ENCODE data around the gene OR52I1.
A peak's percentile ranks its signal among the peaks of the same experiment; 100 is the strongest.

OR52I1 gene

DNA sequence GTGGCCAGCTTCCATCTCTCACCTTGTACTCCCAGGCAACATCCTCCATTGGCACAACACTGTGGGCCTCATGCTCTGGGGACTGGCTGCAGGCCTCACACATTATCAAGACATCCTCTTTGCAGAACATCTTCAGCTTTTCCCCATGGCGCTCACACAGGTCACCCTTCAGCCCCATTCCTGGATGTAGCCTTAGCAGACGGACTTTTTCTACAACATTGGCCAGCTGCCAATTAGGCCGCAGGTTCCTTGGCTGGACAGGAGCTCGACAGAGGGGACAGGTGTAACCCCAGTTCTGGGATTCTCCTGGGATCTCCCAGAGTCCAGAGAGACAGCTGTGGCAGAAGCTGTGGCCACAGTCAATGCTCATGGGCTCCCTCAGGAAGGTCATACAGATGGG is 11.2 kb downstream of the OR52I1 start:
- Mint-ChIP-seq H3K4me3 (no peak overlapping the region), H3K4me1 (peaks cover 29% of the 10 kb centered on the region), H3K27me3 (no peaks in the 10 kb centered on the region), H3K27ac (no peak overlapping the region), H3K9me3 (peaks cover 7 to 9% of the 10 kb centered on the region in 2 donors)
- DNase-seq (no peak), ATAC-seq (no peak)

DNA sequence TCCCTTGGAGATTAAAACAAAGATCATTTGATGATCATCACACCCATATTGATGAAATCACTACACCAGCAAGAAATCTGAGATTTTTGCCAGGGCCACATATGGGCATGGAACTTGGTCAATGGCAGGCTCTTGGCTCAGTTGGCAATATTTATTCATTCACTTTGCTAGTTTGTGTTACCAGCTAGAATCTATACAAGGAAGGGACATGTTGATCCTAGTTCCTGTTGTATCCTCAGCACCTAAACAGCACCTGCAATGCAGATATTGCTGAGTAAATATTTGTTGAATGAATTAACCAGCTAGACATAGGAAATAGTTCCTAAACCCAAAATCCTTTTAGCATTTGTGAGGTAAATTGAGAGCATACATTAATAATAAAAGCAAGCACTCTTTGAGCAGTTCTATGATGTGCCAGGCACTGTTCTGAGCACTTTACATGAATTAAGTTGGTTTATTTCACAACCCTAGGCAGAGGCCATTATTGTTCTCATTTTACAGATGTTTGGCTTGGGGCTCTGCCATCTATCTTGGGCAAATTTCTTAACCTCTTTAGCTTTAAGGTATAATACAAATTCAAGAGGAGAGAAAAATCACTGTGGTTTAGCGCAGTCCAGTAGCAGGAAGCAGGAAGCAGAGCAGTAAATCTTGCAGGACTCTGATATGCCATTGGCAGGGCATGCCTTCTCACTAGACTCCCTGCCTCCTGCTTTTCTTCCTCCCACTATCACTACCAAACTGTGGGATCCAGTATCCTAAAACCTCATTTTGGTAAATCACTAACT is 12.6 kb downstream of the OR52I1 start:
- no peak for ATAC-seq
- no peak overlapping the region for H3K27ac Mint-ChIP-seq
- no peaks in the 10 kb centered on the region for H3K27me3 Mint-ChIP-seq
- DNase-seq: no peak
- H3K4me3 Mint-ChIP-seq: peak overlapping the region; percentile 90 to 95
- H3K9me3 Mint-ChIP-seq: peaks cover 7 to 9% of the 10 kb centered on the region in 2 donors
- H3K4me1 Mint-ChIP-seq: peaks cover 36% of the 10 kb centered on the region

DNA sequence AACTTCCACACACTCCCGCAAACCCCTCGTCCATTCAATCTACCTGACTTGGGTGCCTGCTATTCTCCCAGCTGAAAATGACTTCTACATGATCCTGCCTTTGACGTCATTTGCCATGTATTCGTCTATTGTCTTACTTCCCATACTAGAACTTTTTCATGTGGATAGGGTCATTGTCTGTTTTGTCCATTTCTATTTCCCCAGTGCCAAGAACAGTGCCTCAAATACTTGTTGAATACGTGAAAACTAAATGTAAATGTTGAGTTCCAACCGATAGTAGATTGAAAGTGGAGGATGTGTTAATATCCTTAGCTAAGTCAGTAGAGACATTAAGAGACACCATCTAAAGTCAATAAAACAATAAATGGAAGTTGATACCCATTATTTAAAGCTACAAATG is 13.3 kb downstream of the OR52I1 start:
- Mint-ChIP-seq H3K4me1 (peaks cover 36% of the 10 kb centered on the region), H3K27me3 (no peaks in the 10 kb centered on the region), H3K4me3 (peak overlapping the region; percentile 90 to 95), H3K9me3 (peaks cover 7 to 9% of the 10 kb centered on the region in 2 donors), H3K27ac (peak overlapping the region; percentile 92 to 98)
- DNase-seq (no peak), ATAC-seq (no peak)

DNA sequence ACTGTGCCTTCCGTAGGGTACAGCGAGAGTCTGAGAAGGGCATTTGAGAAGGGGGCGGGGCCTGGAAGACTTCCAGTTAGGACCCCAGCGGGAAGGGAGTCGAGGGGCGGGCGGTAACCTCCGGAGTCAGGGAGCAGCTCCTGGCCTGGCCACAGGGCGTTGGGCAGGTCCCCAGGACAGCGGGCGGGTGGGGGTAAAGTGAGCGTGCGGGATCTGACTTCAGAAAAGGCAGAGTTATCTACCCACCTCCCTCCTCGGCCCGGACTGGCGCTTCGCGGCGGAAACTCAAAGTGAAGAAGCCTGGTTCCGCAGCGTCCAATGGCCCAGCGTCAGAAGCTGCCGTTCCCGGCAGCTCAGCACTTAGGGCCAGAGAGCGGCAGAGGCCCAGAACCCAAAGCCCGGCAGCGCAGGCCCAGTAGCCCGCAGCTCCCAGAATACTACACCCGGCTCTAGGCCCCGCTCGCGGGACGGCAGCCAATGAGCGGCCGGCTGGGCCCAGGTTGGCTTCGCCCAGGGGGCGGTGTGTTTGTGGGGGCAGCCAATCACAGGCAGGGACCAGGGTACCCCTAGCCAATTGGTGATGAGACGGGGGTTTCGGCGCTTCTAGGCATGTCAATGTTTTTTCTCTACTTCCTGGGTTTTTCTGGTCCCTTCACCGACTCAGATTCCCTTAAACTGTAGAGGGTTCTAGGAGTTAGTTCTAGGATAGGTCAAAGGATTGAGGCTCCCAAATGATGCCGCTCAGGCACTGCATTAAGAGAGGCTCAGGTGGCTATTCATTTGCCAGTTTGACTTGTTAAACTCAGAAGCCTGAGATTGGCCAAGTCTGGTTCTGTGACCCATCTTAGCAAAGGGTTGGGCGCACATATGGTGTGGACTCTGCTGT is 14.2 kb downstream of the OR52I1 start, which contains the start of gene TRIM68:
Gene TRIM68 (minus strand): TSS at position 451 of the 886 bp plus-strand sequence. CDS start 2,727 bp downstream, outside the sequence.
- H3K27me3 Mint-ChIP-seq: no peaks in the 10 kb centered on the region
- H3K4me3 Mint-ChIP-seq: peak within 1 kb of the TSS; percentile 90 to 95
- H3K9me3 Mint-ChIP-seq: peaks cover 7 to 9% of the 10 kb centered on the region in 2 donors
- ATAC-seq (peak; percentile 100), DNase-seq (peak; percentile 93 to 96)
- H3K27ac Mint-ChIP-seq: peak within 1 kb of the TSS; percentile 93 to 98
- H3K4me1 Mint-ChIP-seq: peaks cover 36% of the 10 kb centered on the region

DNA sequence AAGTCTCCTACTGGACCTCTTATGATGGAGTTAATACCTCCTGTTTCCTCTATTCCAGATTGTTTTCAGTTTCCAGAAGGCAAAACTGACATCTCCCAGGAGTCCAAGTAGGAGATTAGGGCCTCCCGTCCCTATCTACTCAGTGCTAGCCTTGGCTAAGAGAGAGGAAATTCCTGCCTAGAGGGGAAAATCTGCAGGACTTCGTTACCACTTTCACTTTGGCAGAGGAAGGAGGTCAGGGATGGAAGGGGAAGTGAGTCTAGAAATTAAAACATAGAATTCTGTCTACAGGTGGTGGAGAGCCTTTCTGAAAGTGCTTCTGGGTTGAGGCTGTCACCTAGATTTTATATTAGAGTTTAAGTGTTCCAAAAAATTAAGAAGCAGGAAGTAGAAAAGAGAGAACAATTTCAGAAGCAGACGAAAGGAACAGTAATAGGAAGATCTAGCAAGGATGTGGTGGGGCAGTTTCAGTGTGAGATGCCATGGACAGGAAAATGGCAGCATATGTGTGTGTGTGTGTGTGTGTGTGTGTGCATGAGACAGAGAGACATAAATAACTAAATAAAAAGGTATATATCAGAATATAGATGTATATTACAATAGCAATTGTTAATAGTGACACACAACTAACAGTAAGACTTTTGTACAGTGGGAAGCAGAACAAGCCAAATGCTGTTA is 16.6 kb downstream of the OR52I1 start:
- Mint-ChIP-seq H3K27ac (peak overlapping the region; percentile 85 to 93), H3K4me1 (peaks cover 36% of the 10 kb centered on the region), H3K9me3 (peaks cover 7 to 9% of the 10 kb centered on the region in 2 donors), H3K4me3 (peak overlapping the region; percentile 70 to 76), H3K27me3 (no peaks in the 10 kb centered on the region)
- peak; percentile 9 to 37 for DNase-seq
- no peak for ATAC-seq

DNA sequence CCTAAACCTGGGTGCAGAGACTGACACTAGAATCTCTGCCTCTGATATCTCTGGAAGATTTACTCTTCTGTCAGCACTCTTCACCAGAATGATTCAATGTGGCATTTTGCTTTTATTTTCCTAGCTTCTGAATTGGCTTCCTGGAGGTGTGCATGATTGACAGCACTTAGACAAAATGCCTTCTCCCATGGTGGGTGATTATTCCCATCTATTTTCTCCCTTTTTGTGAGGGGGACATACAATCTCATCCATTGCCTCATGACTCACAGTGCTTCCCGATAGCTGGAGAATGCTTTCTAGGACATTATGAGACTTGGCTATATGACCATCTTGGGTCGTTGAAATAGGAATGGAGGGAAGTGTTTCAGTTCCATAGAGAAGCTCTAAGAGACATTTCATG is 18.1 kb downstream of the OR52I1 start:
- ATAC-seq: no peak
- Mint-ChIP-seq H3K27me3 (no peaks in the 10 kb centered on the region), H3K4me3 (no peak overlapping the region), H3K4me1 (peaks cover 30% of the 10 kb centered on the region), H3K27ac (no peak overlapping the region), H3K9me3 (peaks cover 7 to 9% of the 10 kb centered on the region in 2 donors)
- DNase-seq: no peak

DNA sequence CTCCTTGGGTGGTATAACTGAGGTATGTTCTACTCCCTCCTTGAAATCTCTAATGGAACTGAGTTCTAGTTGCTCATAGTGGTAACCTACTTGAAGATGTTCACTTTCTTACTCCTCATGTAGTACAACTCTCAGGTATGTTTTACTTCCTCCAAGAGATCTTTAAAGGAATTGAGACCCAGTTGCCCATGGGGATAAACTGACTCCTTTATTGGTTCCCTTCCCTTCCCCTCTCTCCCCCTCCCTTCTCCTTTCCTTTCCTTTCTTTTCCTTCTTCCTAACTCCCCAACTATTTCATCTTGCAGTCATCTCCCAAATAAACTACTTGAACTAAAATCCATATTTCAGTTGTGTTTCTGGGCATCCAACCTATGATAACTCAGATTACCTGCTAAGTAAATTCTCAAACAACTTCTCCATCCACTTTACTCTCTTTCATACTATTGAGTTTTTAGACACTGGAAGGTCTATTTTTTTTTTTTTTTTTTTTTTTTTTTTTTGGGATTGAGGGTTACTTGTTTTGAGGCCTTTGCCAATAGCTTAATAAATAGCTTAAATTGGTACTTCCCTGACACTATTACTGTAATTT is 22.1 kb downstream of the OR52I1 start:
- Mint-ChIP-seq H3K9me3 (no peaks in the 10 kb centered on the region), H3K27ac (no peak overlapping the region), H3K27me3 (no peaks in the 10 kb centered on the region), H3K4me1 (no peaks in the 10 kb centered on the region), H3K4me3 (no peak overlapping the region)
- DNase-seq (no peak), ATAC-seq (peak; percentile 43)

DNA sequence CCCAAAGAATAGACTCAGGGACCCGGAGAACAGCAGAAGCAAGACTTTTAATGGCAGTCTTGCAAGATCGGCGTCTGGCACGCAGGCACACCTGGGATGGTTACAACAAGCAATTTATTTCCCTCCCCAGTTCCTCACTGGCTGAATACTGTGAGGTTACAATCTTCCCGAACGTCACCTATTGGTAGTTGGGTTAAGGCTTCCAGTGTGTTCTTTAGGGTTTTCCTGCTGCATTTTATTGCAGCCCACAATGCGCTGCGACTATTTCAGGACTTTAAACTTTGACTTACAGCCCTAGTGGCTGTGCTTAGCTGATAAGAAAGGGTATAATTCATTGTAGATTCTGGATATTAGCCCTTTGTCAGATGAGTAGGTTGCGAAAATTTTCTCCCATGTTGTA is 25.7 kb downstream of the OR52I1 start:
- H3K27me3 Mint-ChIP-seq: no peaks in the 10 kb centered on the region

DNA sequence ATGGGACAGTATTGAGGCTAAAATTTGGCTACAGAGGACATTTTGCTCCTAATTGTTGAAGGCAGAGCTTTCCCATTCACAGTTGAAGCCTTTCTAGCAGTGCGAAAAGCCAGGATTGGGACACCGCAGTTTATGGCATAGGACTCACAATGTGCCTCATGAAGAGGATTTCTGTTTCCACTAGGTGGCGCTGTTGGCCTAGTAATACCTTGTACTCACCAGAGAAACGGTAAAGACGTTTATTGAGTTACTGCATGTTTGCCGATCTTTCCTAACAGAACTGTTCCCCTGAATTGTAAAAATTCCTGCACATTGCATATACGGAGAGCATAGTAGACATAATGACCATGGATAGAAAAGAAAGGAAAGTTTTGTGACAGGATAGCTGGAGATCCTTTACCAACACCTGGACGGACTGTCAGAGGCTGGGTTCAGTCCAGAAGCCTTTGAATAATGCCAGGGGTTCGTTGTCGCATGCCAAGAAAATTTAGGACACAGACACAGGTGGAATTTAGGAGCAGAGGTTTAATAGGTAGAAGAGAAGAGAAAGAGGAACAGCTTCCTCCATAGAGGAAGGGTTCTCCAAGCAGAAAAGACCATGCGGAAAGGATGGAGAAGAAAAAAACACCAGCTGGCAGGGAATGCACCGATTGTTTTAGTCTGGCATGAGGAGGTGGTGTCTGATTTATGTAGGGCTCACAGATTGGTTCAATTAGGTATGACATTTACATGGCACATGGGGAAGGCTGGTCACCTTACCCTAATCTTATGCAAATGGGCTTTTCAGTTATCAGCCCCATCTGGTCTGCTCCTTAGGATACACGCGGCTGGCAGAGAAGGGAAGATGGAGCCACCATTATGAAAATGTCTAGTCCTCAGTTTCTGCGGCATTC is 32.6 kb downstream of the OR52I1 start:
- H3K4me3 Mint-ChIP-seq: no peak overlapping the region
- no peaks in the 10 kb centered on the region for H3K4me1 Mint-ChIP-seq
- H3K9me3 Mint-ChIP-seq: peaks cover 6 to 12% of the 10 kb centered on the region in 2 donors
- DNase-seq (peak; percentile 53 to 61), ATAC-seq (peak; percentile 80)
- H3K27me3 Mint-ChIP-seq: peaks cover 42% of the 10 kb centered on the region
- no peak overlapping the region for H3K27ac Mint-ChIP-seq

More for the DNA sequence above, 25.7 kb downstream of the OR52I1 start:
- Mint-ChIP-seq H3K4me1 (no peaks in the 10 kb centered on the region), H3K9me3 (no peaks in the 10 kb centered on the region), H3K4me3 (no peak overlapping the region), H3K27ac (no peak overlapping the region)
- DNase-seq (no peak), ATAC-seq (no peak)

DNA sequence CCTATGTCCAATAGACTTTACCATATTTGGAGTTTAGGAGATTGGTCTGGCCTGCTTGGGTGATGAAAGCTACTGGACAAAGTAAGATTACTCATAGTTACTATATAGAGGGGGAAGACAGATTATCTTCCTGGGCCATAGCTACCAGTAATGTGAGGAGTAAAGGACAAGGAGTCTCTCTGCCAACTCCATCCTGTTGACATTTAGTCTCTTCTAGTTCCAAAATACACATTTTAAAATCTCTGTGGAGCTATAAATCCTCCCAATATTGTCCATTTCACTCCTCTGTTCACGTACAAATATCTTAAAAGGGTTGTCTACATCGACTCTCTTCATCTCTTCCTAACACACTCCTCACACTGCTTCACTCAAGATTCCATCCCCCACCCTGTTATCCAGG is 42.3 kb downstream of the OR52I1 start:
- Mint-ChIP-seq H3K9me3 (no peaks in the 10 kb centered on the region), H3K27me3 (no peaks in the 10 kb centered on the region), H3K27ac (no peak overlapping the region), H3K4me1 (no peaks in the 10 kb centered on the region), H3K4me3 (no peak overlapping the region)
- DNase-seq: no peak
- ATAC-seq: no peak

DNA sequence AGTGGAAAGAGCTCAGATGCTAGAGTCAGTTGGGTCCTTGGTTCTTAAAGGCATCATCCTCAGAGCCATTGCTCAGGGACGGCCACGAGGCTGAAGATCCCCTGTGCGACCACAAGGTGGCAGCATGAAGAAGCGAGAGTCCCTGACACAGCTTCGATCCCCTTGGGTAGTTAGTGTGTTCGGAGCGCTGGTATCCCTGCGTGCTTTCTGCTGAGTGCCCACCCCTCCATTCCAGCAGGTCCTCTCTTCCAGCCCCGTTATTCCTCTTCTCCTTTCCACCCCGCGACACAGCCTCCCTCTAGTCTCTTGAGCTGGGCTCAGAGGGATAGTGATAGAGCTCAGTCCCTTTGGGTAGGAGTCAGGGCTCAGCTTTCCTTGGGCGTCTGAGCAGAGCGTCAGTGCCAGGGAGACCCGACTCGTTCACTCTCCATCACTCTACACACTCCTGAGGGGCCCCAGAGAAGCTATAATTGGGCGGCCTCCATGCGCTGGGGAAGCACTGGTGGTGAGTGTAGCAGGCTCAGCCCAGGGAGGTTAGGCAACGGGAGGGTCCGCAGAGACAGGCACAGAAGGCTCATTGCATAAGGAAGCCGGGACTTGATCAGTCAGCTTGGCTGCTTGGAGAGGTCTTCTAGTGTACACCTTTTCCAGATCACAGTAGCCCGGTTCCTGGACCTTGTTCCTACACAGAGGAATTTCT is 43.3 kb downstream of the OR52I1 start, which contains the start of gene OR51D1:
Gene OR51D1 (plus strand): TSS at position 516 of the 700 bp plus-strand sequence. CDS start 2,314 bp downstream, outside the sequence.
- peaks cover 7% of the 10 kb centered on the region for H3K27me3 Mint-ChIP-seq
- H3K4me1 Mint-ChIP-seq: no peaks in the 10 kb centered on the region
- no peaks in the 10 kb centered on the region for H3K9me3 Mint-ChIP-seq
- ATAC-seq (peak; percentile 87), DNase-seq (peak; percentile 64 to 70)
- no peak within 1 kb of the TSS for H3K27ac Mint-ChIP-seq
- no peak within 1 kb of the TSS for H3K4me3 Mint-ChIP-seq

DNA sequence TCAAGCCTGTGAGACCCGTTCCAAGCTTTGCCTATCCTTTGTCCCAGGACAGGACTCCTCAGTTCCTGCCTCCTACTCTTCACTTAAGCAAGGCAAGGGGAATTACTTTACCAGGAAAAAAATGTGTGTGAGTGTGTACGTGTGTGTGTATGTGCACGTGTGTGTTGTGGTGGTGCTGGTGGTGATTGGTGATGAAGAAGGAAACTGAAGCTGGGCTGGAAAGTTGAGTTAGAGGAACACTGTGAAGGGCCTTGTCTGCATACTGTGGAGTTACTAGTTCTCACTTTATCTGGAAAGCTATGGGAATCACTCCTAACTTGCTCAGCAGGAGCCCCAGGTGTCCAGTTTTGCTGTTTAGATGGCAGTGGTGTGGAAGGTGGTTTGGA is 43.8 kb downstream of the OR52I1 start:
- ATAC-seq: no peak
- H3K27me3 Mint-ChIP-seq: peaks cover 7% of the 10 kb centered on the region

DNA sequence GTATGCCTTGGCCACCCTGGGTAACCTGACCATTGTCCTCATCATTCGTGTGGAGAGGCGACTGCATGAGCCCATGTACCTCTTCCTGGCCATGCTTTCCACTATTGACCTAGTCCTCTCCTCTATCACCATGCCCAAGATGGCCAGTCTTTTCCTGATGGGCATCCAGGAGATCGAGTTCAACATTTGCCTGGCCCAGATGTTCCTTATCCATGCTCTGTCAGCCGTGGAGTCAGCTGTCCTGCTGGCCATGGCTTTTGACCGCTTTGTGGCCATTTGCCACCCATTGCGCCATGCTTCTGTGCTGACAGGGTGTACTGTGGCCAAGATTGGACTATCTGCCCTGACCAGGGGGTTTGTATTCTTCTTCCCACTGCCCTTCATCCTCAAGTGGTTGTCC is 46.1 kb downstream of the OR52I1 start:
- Mint-ChIP-seq H3K27me3 (peaks cover 19% of the 10 kb centered on the region), H3K4me3 (no peak overlapping the region), H3K27ac (no peak overlapping the region), H3K4me1 (no peaks in the 10 kb centered on the region), H3K9me3 (no peaks in the 10 kb centered on the region)
- ATAC-seq (no peak), DNase-seq (no peak)

More for the DNA sequence above, 43.8 kb downstream of the OR52I1 start:
- no peaks in the 10 kb centered on the region for H3K9me3 Mint-ChIP-seq
- H3K27ac Mint-ChIP-seq: no peak overlapping the region
- H3K4me1 Mint-ChIP-seq: no peaks in the 10 kb centered on the region
- no peak for DNase-seq
- H3K4me3 Mint-ChIP-seq: no peak overlapping the region

DNA sequence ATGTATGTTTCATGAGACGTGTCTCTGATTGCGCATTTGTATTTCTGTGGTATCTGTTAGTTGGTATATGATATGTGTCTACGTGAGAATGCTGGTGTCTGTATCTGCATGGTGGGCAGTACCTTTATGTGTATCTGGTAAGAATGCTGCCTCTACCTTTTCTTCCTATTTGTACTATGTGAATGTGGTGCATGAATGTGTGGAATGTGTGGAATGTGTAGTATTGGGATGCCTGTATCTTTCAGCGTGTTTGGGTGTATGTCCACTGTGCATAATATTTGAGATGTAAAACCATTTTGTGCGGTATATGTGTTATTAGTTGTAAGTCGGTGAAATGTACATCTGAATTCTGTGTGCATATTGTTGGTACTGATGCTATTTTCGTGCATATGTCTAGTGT is 47.7 kb downstream of the OR52I1 start:
- Mint-ChIP-seq H3K9me3 (no peaks in the 10 kb centered on the region), H3K27me3 (peaks cover 19% of the 10 kb centered on the region), H3K27ac (no peak overlapping the region), H3K4me1 (no peaks in the 10 kb centered on the region), H3K4me3 (no peak overlapping the region)
- ATAC-seq (no peak), DNase-seq (no peak)

All from stimulated activated naive CD8-positive, alpha-beta T cell treated with anti-CD3 and anti-CD28 coated beads, Interleukin-15, amount 100 ng/mL, for 72 hours (primary cell).